ENCODE measurements around the gene COMMD2.

The COMMD2 gene

DNA sequence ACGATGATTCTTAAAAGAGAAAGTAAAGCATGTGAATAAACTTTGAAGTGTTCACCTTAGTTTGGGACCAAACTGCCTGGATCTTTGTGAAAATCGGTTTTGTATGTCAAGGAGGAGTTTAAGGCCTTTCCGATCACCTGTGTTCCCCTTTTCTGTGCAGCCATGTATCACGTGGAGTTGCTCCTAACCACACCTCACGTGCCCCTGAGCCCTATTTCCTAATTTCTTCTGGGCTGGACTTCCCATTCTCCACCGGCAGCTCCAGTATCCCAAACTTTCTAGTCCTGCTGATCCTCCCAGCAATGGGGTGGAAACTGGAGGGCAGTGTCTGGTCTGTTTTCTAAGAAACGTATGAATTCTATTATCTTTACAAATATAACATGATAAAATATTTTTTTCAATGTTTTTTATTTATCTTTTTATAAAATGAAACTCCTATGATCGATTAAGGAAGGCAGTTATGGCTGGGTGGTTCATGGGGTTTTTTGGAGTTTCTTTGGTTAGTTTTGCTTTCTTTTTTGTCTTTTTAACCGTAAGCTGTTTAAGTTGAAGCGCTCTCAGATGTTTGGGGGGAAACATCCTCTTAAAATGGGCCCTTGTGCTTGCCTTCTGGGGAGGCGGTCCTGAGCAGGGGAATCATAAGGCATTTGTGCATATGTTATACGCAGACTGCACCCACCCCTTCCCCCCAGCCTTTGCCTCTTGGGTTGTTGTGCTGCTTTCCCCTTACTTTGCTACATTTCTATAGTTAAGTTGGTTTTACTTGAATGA is 50.9 kb downstream of the COMMD2 start:
- no peak for DNase-seq

All from NCI-H1105 (cell line).